Natural killer cell treated with Interleukin-12 subunit alpha and Interleukin-12 subunit beta and Interleukin-15 and Interleukin-18, amount 100 ng/mL, for 72 hours (primary cell): ENCODE data around the gene GTF2IRD2. TPM values are rescaled to one million over a fixed set of nuclear protein-coding genes. Genes with fewer than 3 reads are reported as not detected.
"Not testable (repeated sequence)": the region's sequence is repeated elsewhere in the genome, so short reads cannot be mapped to it uniquely, and the experiment has no call there.

Experiments used
- ATAC-seq, 2 donors: fragments of 150-1000 bp; cut with Tn5 transposase in 1 of 2; sonication (Bioruptor Pico), chemical (Tn5 transposase) in 1 of 2; 2 replicates each; pipeline ENCODE4 v1.10.0; 2021
- DNase-seq: peaks from one replicate; pipeline ENCODE4 v3.0.0; 2022; ENCODE audit warnings: low spot score
- H3K27ac Mint-ChIP-seq, 2 donors: 1 replicate in 1 of 2; 2 replicates in 1 of 2; pipeline ENCODE4 v1.8.0; 2022; ENCODE audit warnings: mixed read lengths in 2 of 2, mild to moderate bottlenecking in 1 of 2, moderate library complexity in 1 of 2
- H3K27me3 Mint-ChIP-seq, 2 donors: 1 replicate in 1 of 2; 2 replicates in 1 of 2; pipeline ENCODE4 v1.8.0; 2022; ENCODE audit warnings: mixed read lengths in 2 of 2
- H3K36me3 Mint-ChIP-seq: one replicate; pipeline ENCODE4 v1.8.0; 2022; ENCODE audit warnings: mixed read lengths
- H3K4me1 Mint-ChIP-seq, 2 donors: 1 replicate in 1 of 2; 2 replicates in 1 of 2; pipeline ENCODE4 v1.8.0; 2022; ENCODE audit warnings: low read depth in 2 of 2, mixed read lengths in 2 of 2, mild to moderate bottlenecking in 1 of 2
- H3K4me3 Mint-ChIP-seq: one replicate; pipeline ENCODE4 v1.8.0; 2022; ENCODE audit warnings: mixed read lengths
- H3K9me3 Mint-ChIP-seq: 2 replicates; pipeline ENCODE4 v1.8.0; 2022; ENCODE audit warnings: mixed read lengths
- total RNA-seq, 2 donors: library from RNA; stranded (reverse); gene quantifications; one replicate each; pipeline ENCODE4 v1.2.3, GENCODE V29; 2022

The GTF2IRD2 gene
- 10 to 100 TPM; 13.0 to 14.8 TPM for total RNA-seq

DNA sequence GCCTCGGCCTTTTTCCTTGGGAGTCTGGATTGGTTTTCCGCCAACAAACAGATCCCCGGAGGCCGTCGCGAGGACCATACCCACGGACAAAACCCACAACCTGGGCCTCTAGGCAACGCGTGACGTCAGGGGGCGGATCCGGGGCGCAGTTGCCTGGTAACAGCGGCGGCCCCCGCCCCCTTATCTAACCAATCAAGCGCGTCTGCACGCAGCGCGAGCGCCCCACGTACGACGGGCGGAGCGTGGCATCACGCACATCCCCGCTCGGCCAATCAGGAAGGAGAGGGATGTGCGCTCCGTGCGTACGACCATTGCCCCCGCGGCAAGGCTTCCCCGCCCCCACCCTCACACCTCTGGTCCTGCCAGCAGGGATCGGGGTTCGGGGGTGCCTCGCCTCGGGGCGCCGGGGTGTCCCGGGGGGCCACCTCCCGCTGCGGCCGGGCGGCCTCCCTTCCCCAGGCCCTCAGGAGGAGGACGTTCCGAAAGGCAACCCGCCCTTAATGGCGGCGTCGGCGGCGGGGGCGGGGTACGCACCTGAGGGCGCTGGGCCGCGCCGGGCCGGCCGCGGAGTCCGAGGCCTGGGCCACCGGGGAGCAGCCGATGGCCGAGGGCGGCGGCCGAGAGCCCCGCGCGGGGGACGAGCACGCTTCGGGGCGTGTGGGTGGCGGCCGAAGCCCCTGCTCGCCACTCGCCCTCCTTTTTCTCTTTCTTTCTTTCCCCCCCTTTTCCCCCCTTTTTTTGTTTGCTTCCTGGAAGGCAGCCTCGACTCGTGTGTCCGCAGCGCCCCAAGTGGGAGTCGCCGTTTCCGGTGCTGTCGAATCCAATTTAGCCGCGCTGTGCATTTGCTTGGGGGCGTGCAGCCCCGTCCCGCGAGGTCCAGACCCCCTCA is at the start of gene GTF2IRD2:
Gene GTF2IRD2, minus strand, starts transcription at position 773 of the 889 bp plus-strand sequence. CDS start 15,227 bp downstream, outside the sequence.
- H3K4me3 Mint-ChIP-seq: peak within 1 kb of the TSS; percentile 41
- not testable (repeated sequence) for H3K27me3 Mint-ChIP-seq, H3K9me3 Mint-ChIP-seq, H3K36me3 Mint-ChIP-seq, H3K4me1 Mint-ChIP-seq, H3K27ac Mint-ChIP-seq
- ATAC-seq: peak; percentile 98 to 99
- DNase-seq: peak; percentile 77

DNA sequence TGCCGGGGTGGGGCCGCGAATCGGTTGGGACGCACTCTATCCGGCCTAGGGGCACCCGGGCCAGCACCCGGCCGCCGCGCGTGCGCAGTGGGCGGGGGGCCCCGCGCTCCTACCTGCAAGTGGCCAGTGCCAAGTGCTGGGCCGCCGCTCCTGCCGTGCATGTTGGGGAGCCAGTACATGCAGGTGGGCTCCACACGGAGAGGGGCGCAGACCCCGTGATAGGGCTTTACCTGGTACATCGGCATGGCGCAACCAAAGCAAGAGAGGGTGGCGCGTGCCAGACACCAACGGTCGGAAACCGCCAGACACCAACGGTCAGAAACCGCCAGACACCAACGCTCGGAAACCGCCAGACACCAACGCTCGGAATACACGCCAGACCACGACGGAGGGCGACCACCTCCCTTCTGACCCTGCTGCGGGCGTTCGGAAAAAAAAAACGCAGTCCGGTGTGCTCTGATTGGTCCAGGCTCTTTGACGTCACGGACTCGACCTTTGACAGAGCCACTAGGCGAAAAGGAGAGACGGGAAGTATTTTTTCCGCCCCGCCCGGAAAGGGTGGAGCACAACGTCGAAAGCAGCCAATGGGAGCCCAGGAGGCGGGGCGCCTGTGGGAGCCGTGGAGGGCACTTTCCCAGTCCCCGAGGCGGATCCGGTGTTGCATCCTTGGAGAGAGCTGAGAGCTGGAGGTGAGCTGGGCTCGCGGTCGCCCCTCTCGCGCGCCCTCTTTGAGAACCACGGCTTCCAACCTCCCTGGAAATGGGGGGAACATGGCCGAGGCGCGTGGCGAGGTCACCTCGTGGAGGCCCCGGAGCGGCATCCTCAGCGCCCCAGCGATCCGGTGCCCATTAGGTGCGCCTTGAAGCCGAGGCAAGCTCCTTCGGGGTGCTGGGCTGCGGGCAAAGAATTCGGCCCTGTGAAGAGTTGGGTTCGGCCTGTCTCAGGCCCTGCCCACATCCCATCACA is 39.0 kb upstream of the GTF2IRD2 start:
- Mint-ChIP-seq H3K27ac (peak overlapping the region; percentile 55 to 58), H3K4me3 (peak overlapping the region; percentile 77)
- peak; percentile 89 for DNase-seq
- not testable (repeated sequence) for H3K4me1 Mint-ChIP-seq, H3K9me3 Mint-ChIP-seq, H3K36me3 Mint-ChIP-seq, H3K27me3 Mint-ChIP-seq
- peak; percentile 93 for ATAC-seq

DNA sequence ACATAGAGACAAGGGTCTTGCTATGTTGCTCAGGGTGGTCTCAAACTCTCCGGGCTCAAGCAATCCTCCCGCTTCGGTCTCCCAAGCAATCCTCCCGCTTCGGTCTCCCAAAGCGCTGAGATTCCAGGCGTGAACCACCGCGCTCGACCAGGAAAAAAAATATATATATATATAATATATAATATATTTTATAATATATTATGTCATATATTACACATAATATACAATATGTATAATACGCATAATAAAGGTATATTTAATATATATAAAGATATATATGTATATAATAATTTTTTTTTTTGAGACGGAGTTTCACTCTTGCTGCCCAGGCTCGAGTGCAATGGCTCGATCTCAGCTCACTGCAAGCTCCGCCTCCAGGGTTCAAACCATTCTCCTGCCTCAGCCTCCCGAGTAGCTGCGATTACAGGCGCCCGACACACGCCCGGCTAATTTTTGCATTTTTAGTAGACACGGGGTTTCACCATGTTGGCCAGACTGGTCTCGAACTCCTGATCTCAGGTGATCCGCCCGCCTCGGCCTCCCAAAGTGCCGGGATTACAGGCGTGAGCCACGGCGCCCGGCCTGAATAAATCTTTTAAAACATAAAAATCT is 38.2 kb upstream of the GTF2IRD2 start:
- H3K4me3 Mint-ChIP-seq: not testable (repeated sequence)

DNA sequence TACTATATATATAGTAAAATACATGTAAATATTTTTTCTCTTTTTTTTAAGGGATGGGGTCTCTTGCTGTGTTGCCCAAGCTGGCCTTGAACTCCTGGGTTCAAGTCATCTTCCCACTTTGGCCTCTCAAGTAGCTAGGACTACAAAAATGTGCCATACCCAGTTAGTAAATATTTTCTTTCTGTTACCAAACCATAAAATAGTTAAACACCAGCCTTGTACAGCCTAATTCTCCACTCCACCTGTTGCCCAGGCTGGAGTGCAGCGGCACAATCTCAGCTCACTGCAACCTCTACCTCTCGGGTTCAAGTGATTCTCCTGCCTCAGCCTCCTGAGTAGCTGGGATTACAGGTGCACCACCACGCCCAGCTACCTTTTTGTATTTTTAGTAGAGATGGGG is 33.9 kb upstream of the GTF2IRD2 start:
- DNase-seq, ATAC-seq, H3K27ac Mint-ChIP-seq, H3K27me3 Mint-ChIP-seq, H3K4me3 Mint-ChIP-seq, H3K4me1 Mint-ChIP-seq, H3K9me3 Mint-ChIP-seq, H3K36me3 Mint-ChIP-seq: not testable (repeated sequence)

More for the DNA sequence above, 38.2 kb upstream of the GTF2IRD2 start:
- H3K27ac Mint-ChIP-seq, H3K36me3 Mint-ChIP-seq, DNase-seq, H3K9me3 Mint-ChIP-seq, H3K27me3 Mint-ChIP-seq, H3K4me1 Mint-ChIP-seq: not testable (repeated sequence)
- ATAC-seq: peak; percentile 50 to 51

DNA sequence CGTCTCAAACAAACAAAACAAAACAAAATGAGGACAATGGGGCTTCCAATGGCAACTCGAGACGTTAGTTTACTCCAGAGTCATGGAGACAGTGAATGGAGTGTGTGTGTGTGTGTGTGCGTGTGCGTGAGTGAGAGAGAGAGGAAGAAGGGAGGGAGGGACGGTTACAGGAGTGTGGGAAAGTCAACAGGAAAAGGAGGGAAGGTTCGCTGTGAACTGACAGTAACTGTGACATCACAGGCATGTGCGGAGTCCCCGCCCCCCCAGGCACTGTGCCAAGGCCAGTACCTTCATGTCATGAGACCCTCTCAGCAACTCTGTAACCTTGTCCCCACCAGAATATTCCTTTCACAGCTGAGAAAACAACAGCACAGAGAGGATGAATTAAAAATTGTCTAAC is 30.7 kb upstream of the GTF2IRD2 start:
- ATAC-seq, H3K4me3 Mint-ChIP-seq, H3K36me3 Mint-ChIP-seq, H3K27ac Mint-ChIP-seq, H3K27me3 Mint-ChIP-seq, H3K4me1 Mint-ChIP-seq, DNase-seq, H3K9me3 Mint-ChIP-seq: not testable (repeated sequence)

DNA sequence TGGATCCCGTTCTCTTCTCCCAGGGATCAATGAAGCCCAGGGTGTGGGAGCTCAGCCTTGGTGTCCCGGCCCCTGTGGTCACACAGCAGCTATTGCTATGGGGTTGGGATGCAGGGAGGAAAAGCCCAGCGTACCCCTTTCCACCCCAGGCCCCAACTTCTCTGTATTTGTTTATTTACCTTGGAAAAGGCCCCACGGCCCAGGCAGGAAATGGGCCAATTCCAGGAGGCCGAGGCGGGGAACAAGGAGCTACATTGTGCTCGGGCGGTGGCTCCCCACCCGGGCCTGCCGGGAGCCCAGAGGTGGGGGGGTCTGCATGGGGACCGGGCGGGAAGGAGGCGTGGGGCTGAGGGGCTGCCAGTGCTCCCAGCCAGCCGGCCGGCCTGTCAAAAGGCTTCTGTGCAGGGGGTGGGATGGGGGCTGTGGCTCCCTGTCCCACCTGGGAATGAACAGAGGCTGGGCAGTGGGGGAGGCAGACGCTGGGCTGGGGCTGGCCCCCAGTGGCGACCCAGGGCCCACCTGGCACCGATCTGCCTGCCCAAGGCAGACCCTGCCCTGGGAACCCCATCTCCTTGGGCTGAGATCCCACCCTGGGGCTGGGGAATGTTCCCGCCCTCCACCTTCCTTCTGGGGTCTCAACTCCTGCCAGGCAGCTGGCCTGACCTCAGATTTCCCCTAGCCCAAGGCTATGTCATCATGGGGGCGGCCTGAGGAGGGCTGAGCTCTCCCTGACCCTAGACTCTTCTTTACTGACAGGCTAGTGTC is 23.5 kb upstream of the GTF2IRD2 start:
- DNase-seq, H3K9me3 Mint-ChIP-seq, H3K4me1 Mint-ChIP-seq, H3K36me3 Mint-ChIP-seq, H3K27me3 Mint-ChIP-seq, H3K4me3 Mint-ChIP-seq, H3K27ac Mint-ChIP-seq: not testable (repeated sequence)
- peak in 1 of 2 donors; percentile 51 for ATAC-seq

DNA sequence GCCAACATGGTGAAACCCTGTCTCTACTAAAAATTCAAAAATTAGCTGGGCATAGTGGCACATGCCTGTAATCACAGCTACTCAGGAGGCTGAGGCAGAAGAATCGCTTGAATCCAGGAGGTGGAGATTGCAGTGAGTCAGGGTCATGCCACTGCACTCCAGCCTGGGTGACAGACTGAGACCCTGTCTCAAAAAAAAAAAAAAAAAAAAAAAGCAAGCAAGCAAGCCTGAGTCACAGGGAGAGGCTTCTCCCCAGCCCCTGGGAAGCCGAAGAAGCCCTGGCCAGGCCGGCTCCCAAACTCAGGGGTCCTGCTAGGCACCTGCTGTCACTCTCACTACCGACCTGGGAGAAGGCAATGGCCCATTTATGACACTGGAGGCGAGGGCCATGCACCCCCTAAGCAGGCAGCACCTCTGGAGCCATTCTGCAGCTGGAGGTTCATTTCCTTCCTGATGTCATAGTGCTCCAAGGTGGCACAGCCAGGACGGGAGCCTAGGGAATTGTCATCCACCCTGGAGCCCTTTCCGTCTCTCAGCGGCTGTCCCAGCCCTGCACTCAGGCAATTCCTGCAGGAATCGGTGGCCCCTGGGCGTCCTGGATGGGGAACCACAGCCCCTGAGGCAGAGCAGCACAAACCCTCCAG is 22.8 kb upstream of the GTF2IRD2 start:
- H3K27ac Mint-ChIP-seq, H3K4me1 Mint-ChIP-seq, H3K4me3 Mint-ChIP-seq, DNase-seq, H3K9me3 Mint-ChIP-seq, H3K27me3 Mint-ChIP-seq, H3K36me3 Mint-ChIP-seq: not testable (repeated sequence)
- ATAC-seq: peak in 1 of 2 donors; percentile 11

DNA sequence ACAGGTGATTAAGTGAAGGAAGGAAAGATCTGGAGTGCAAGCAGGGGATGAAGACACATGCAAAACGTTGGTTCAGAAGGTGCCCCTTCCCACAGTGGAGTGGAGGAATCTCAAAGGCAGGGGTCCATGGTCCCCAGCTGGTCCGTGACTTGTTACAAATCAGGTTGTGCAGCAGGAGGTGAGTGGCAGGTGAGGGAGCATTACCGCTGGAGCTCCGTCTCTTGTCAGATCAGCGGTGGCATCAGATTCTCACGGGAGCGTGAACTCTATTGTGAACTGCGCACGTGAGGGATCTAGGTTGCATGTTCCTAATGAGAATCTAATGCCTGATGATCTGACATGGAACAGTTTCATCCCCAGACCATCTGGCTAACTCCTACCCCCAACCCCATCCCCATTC is 21.1 kb upstream of the GTF2IRD2 start:
- H3K4me1 Mint-ChIP-seq, DNase-seq, H3K9me3 Mint-ChIP-seq, H3K27ac Mint-ChIP-seq, H3K27me3 Mint-ChIP-seq, H3K4me3 Mint-ChIP-seq, ATAC-seq, H3K36me3 Mint-ChIP-seq: not testable (repeated sequence)

DNA sequence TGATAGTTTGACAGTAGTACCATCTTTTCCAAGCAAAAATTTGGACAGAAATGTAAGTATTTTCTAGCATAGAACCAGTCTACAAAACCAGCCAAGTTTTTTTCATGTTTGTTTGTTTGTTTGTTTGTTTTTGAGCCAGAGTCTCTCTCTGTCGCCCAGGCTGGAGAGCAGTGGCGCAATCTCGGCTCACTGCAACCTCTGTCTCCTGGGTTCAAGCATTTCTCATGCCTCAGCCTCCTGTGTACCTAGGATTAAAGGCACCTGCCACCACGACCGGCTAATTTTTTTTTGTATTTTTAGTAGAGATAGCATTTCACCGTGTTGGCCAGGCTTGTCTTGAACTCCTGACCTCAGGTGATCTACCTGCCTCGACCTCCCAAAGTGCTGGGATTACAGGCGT is 14.4 kb upstream of the GTF2IRD2 start:
- not testable (repeated sequence) for H3K9me3 Mint-ChIP-seq, H3K27ac Mint-ChIP-seq, H3K36me3 Mint-ChIP-seq, H3K4me1 Mint-ChIP-seq, H3K27me3 Mint-ChIP-seq, DNase-seq, H3K4me3 Mint-ChIP-seq, ATAC-seq

DNA sequence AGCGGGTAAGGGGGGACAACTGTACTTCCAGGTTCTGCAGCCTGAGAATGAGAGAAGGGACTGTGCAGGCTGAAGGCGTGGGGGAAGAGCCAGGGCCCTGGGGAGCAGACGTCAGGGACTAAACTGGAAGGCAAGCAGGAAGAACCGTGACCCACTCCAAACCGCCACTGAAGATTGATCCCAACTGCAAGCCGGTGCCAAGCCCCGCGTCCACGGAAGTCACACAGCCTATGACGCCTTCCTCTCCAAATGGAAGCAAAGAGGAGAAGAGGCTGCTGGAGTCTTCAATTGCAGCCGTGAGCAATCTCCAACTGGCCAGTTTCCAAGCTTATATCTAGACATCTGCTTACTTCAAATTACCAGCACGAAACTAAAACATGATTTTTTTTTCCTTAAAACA is 1.6 kb downstream of the GTF2IRD2 start:
- DNase-seq, ATAC-seq, H3K36me3 Mint-ChIP-seq, H3K27ac Mint-ChIP-seq, H3K4me3 Mint-ChIP-seq, H3K27me3 Mint-ChIP-seq, H3K4me1 Mint-ChIP-seq, H3K9me3 Mint-ChIP-seq: not testable (repeated sequence)

DNA sequence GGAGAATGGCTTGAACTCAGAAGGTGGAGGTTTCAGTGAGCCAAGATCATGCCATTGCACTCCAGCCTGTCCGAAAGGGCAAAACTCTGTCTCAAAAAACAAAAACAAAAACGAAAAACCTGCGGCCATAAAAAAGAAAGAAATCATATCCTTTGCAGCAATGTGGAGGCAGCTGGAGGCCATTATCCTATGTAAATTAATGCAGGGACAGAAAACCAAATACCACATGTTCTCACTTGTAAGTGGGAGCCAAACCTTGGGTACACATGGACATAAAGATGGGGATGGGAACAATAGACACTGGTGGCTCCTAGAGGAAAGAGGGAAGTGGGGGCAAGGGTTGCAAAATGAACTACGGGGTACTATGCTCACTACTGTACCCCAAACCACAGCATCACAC is 21.0 kb downstream of the GTF2IRD2 start:
- not testable (repeated sequence) for H3K9me3 Mint-ChIP-seq, H3K36me3 Mint-ChIP-seq, H3K4me1 Mint-ChIP-seq, H3K27ac Mint-ChIP-seq, H3K4me3 Mint-ChIP-seq, DNase-seq, ATAC-seq, H3K27me3 Mint-ChIP-seq

DNA sequence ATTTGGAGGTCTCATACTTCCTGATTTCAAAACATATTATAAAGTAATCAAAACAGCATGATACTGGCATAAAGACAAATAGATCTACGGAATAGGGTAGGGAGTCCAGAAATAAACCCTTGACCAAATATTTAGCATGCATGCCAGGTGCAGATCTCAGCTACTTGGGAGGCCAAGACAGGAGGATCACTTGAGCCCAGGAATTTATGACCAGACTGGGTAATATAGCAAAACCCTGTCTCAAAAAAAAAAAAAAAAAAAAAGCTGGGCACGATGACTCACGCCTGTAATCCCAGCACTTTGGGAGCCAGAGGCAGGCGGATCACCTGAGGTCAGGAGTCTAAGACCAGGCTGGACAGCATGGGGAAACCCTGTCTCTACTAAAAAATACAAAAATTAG is 21.4 kb downstream of the GTF2IRD2 start:
- H3K27ac Mint-ChIP-seq, H3K4me1 Mint-ChIP-seq, H3K9me3 Mint-ChIP-seq, H3K36me3 Mint-ChIP-seq, H3K4me3 Mint-ChIP-seq, DNase-seq, H3K27me3 Mint-ChIP-seq, ATAC-seq: not testable (repeated sequence)

DNA sequence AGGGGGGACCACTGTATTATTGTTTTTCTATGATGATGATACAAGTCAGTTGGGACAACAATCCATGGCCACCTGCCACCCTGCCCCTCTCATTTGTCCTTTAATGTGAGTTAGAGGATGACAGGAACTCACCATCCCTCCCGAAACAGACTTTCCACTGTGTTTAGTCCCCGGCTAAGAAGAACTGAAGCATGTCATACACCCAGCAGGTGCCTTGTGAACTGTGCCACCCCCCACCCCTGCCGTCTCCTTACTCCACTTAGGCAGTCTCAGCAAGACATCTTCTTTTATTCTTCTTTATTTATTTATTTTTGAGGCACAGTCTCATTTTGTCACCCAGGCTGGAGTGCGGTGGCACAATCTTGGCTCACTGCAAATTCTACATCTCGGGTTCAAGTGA is 30.1 kb downstream of the GTF2IRD2 start:
- not testable (repeated sequence) for H3K4me3 Mint-ChIP-seq, H3K9me3 Mint-ChIP-seq, H3K27ac Mint-ChIP-seq, H3K36me3 Mint-ChIP-seq, ATAC-seq, H3K4me1 Mint-ChIP-seq, H3K27me3 Mint-ChIP-seq, DNase-seq
